Activated effector memory CD4-positive, alpha-beta T cell treated with anti-CD3 and anti-CD28 coated beads, Interleukin-2, amount 50 U/mL, for 16 hours (primary cell): ENCODE results near the gene LCAT.

ENCODE experiments used
- DNase-seq: peaks from one replicate; pipeline ENCODE4 v3.0.0-alpha.2; 2020

Gene LCAT

DNA sequence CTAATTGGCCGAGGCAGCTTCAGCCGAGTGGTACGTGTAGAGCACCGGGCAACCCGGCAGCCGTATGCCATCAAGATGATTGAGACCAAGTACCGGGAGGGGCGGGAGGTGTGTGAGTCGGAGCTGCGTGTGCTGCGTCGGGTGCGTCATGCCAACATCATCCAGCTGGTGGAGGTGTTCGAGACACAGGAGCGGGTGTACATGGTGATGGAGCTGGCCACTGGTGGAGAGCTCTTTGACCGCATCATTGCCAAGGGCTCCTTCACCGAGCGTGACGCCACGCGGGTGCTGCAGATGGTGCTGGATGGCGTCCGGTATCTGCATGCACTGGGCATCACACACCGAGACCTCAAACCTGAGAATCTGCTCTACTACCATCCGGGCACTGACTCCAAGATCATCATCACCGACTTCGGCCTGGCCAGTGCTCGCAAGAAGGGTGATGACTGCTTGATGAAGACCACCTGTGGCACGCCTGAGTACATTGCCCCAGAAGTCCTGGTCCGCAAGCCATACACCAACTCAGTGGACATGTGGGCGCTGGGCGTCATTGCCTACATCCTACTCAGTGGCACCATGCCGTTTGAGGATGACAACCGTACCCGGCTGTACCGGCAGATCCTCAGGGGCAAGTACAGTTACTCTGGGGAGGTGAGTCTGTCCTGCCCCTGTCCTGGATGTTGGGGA is 34.7 kb downstream of the LCAT start:
- no peak for DNase-seq

- no peak for DNase-seq
These were observed 36.3 kb downstream of the LCAT start for GRCh38 chr16:67907397-67908180.

- no peak for DNase-seq
These were observed 41.1 kb downstream of the LCAT start for GRCh38 chr16:67902831-67903230.

DNA sequence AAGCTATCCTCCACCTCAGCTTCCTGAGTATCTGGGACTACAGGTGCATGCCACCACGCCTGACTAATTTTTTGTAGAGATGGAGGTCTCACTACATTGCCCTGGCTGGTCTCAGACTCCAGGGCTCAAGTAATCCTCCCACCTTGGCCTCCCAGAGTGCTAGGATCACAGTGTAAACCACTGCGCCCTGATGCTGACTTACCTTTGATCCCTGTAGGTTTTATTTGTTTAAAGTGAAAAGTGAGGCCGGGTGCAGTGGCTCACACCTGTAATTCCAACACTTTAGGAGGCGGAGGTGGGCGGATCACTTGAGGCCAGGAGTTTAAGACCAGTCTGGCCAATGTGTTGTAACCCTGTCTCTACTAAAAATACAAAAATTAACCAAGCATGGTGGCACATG is 42.2 kb downstream of the LCAT start:
- DNase-seq = no peak

DNA sequence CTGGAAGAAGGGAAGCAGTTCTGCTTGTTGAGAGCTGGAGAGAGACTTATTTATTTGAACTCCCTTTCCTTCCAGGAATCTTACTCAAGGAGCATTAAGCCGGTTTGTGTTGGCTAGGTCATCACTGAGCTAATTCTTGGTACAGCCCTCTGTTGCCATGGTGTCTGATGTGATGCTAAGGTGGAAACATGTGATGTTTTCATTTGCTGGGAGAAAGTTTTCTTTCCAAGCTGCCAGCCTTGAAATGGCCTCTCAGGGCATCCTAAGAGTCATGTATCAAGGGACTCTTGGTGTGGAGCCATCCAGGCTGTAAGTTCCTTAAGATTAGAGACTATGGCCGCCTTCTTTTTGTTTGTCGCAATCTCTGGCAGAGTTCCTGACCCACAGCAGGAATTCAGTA is 46.7 kb downstream of the LCAT start:
- no peak for DNase-seq

DNA sequence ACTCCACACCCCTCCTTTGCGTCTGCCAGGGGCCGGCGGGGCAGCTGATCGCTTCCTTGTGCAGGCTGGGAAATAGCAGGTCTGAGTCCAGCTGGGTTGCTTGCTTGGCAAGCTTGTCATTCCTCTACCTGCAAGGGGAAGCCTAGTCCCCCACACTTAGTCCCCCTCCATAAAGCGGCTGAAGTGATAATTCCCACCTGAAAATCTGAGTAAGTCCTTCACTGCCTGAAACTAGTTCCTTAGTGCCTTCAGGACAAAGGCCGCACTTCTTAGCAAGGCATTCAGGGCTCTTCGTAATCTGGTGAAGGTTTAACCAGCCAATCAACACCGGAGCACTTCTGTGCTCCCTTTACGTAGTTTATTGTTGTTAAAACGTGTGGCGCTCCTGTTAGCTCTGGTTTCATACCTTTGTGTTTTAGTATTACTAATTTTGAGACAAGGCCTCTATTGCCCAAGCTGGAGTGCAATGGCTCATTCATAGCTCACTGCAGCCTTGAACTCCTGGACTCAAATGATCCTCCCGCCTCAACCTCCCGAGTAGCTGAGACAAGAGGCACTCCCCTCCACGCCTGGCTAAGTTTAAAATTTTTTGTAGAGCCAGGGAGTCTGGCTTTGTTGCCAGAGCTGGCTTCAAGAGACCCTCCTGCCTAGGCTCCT is 50.0 kb downstream of the LCAT start:
- no peak for DNase-seq

- DNase-seq = peak; percentile 98
These were observed 50.8 kb downstream of the LCAT start, which contains the start of gene PSKH1 for GRCh38 chr16:67892899-67893742. PSKH1 (plus strand) TSS chr16:67893254; CDS start chr16:67908750, 15,496 bp downstream.

DNA sequence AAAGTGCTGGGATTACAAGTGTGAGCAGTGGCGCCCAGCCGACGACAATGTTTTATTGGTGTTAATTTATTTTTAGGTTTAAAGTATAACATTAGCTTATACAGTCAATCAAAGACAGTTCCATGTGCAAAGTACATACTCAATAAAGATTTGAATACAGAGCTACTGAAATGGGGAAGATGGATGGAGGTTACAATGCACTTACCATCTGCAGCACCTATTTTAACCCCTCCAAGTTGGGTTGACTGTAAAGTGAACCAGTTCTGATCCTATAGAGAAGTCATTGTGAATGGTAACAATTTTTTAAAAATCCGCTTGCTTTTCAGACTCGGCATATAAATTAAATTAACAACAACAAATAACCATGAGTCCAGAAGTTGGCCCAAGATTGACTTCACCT is 51.5 kb downstream of the LCAT start:
- no peak for DNase-seq
